NCI-H226 (cell line): ENCODE measurements around the gene DNAI1.

Experiments used
- DNase-seq: peaks from one replicate; pipeline ENCODE4 v3.0.0-alpha.2; 2015

DNAI1 gene

DNA sequence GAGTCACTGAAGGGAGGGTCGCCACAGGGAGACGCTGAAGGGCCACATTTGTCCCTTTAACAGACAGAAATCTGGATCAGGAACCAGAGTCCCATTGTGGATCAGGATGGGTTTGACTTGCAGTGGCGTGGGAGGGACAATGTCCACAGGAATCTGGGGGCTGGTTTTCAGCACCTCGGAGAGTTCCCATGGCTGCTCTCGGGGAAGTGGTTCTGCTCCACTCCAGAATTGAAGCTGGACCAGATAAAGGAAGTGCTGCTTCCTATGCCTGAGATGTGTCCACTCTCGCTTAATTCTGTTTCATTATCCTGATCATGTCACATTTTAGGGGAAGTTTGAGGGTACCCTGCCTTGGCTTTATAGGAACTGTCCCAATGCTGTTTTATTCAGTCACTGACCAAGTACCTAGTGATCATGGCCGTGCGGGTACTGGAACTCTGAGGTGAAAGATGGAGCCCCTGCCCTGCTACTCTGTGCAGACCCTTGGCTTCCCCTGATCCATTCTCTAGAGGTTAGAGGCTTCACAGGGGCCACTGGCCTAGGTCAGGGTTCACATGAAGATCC is 35.4 kb downstream of the DNAI1 start:
- peak; percentile 18 for DNase-seq

DNA sequence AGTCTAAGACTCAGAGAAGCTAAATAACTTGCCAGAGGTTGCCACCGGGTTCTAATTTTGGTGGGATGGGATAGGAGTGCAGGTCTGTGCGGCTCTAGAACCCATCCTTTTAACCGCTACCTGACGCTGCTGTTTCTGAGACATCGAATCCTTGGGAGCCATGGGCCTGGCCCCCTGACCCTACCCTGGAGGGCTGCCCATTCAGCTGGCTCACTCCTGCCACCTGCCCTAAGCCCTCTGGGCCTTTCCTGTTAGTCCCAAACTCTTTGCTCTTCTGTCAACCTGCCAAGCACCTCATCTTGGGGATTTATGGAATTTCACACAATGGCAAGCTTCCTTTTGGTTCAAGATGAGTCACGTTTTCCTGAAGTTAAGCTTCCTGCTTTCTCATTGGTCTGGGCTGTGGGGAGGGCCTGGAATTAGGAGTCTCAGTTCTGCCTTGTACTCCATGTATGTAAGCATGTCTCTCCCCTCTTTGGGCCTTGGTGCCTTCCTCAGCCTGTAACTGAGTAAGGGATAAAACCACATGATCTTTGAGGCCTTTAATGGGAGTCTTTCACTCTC is 37.6 kb downstream of the DNAI1 start:
- peak; percentile 42 for DNase-seq

DNA sequence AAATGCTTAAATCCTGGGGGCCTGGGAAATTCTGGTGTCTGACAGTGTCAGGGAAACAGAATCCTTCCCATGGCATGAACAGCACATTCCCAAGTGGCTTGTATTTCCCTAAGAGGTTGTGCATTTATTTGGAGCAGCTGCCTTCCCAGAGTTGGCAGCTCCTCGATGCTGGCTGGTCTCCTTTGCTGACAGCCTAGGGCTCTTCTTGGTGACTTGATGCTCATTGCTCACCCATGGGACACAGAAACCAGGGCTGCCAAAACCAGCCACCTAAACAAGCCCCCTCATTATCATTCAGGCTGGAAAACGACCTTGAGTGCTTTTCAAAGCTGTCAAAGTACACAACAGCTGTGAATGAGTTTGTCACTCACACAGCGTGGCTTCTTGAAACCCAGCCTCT is 39.9 kb downstream of the DNAI1 start:
- no peak for DNase-seq

DNA sequence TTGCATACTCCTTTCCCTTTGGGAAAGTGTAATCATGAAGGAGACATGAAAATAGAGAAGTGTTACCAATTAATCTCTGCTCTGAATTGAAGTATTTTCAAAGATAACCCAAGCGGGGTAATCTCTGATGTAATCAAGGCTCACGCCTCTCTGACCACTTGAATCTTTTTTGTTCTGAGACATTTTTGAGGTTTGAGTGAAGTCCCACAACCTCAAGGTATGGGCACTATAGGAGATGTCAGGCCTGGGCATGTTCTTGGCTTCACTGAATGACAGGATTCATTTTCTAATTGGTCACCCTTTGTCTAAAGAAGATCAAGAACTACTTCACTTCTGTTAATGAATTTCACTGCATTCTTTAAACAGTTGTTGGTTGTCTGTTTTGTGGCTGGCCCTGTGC is 40.5 kb downstream of the DNAI1 start:
- no peak for DNase-seq

DNA sequence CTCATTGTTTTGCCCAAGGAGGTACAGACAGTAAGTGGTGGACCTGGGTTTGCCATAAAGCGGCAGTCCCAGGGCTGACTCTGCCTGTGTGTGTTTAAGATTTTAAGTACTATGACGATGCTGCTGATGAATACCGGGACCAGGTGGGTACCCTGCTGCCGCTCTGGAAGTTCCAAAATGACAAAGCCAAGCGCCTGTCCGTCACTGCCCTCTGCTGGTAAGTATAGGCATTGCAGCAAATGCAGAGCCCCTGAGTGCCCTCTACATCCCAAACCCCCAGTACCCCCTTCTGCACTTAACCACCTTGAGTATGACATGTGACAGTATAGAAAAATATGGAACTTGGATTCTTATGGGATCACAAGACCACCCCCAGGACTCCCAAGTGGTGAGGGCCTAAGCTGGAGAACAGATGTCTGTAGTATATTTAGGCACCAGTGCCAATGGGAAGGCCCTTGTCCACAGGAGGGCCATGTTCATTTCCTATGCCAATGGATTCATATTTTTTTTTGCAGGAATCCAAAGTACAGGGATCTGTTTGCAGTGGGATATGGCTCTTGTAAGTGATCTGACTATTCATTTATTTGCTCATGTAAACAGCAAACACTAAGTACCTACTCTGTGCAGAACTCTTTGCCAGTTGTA is 42.1 kb downstream of the DNAI1 start:
- DNase-seq: no peak

- DNase-seq: no peak
Observed at GRCh38 chr9:34501372-34501771, 42.8 kb downstream of the DNAI1 start.

GRCh38 chr9:34501889-34502425 is 43.4 kb downstream of the DNAI1 start:
- peak; percentile 2 for DNase-seq

- no peak for DNase-seq
Observed at GRCh38 chr9:34502471-34502870, 43.9 kb downstream of the DNAI1 start.

- DNase-seq: no peak
Observed at GRCh38 chr9:34502891-34503290, 44.3 kb downstream of the DNAI1 start.

- no peak for DNase-seq
Observed at GRCh38 chr9:34503406-34503805, 44.8 kb downstream of the DNAI1 start.

DNA sequence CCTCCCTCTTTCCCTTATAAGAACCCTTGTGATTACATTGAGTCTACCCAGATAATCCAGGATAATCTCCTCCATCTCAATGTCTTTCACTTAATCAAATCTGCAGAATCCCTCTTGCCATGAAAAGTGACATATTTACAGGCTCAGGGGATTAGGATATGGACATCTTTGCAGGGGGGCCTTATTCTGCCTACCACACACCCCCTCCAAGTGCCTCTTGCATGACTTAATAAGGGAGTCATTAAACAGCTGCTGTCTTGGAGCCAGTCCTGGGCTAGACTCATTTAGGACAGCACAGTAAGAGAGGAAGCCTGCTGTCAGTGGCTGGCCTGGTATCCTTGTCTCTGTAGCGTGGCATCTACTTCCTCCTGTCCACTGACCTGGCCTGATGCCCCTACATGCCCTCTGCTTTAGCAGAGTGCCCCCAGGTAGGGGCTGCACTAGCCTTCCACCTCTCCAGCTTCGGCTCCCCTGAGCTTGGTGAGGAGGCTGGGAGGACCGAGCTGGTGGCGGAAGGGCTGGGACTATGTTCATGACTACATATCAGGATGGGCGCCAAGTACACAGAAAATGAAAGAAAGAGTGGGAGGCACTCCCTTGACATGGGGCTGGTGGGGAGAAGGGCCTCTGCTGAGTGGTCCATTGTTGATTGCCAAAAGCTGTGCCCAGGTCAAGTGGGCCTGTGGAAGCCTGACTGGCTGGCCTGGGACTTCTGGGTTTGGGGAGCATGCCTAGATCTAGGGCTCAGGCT is 46.9 kb downstream of the DNAI1 start:
- DNase-seq: no peak

- no peak for DNase-seq
Observed at GRCh38 chr9:34506623-34507022, 48.0 kb downstream of the DNAI1 start.

- no peak for DNase-seq
Observed at GRCh38 chr9:34507556-34507955, 49.0 kb downstream of the DNAI1 start.

GRCh38 chr9:34507966-34508365 is 49.4 kb downstream of the DNAI1 start:
- no peak for DNase-seq

DNA sequence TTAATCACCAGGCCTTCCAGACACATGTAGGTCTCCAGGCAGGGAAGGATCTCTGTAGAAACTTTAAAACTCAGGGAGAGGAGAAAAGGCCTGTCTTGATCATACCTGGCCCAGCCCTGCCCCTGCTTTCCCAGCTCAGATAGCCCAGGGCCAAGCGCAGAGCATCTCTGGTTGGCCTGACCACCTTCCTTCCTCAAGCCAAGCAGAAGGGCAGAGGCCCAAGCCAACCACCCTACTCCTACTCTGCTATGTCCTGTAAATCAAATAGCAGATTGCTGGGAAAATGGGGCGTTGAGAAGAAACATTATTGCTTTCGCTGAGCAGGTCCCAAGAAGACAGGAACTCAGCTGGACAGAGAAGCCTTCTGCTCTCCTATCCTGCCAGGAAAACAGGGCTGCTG is 49.9 kb downstream of the DNAI1 start:
- DNase-seq: no peak

GRCh38 chr9:34508951-34509350 is 50.3 kb downstream of the DNAI1 start:
- no peak for DNase-seq

DNA sequence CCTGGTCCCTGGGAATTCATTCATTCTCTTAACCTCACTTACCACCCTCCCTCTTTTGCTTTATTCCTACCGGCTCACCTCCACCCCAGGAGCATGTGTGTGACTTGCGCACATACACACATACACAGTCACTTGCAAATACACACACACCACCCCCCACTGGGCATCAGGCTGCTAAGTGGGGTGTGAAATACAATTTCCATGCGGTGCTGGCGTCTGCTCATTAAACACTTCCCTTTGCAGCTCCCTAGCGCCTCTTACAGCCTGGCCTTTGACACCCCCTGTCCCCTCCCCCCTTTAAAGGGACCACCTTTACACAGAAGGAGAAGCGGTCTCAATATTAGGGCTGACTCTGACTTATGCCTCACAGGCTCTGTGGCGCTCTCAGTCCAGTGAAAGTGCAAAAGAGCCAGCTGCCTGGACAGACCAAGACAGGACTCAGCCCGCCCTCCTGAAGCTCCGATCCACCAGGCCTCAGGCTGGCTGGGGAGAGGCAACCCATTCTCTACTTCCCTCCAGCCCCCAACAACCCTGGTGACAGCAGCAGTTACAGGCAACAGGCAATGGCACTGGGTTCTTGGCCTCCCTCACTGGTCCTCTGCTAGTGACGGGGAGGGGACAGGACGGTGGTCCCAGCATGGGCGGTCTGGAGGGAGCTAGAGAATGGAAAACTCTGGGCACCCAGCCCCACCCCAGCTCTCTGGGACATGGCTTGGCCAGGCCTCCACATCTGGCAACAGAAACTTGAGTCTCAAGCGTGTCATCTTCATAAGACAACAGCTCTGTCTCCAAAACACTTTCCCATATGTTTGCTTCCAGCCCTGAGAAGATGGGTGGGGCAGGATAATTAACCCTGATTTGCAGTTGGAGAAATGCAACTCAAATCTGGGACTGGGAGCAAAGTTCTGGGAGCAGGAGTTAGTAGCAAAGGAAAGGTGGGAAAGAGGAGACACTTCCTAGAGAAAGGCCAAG is 52.2 kb downstream of the DNAI1 start:
- no peak for DNase-seq

GRCh38 chr9:34512131-34513078 is 53.8 kb downstream of the DNAI1 start:
- no peak for DNase-seq

DNA sequence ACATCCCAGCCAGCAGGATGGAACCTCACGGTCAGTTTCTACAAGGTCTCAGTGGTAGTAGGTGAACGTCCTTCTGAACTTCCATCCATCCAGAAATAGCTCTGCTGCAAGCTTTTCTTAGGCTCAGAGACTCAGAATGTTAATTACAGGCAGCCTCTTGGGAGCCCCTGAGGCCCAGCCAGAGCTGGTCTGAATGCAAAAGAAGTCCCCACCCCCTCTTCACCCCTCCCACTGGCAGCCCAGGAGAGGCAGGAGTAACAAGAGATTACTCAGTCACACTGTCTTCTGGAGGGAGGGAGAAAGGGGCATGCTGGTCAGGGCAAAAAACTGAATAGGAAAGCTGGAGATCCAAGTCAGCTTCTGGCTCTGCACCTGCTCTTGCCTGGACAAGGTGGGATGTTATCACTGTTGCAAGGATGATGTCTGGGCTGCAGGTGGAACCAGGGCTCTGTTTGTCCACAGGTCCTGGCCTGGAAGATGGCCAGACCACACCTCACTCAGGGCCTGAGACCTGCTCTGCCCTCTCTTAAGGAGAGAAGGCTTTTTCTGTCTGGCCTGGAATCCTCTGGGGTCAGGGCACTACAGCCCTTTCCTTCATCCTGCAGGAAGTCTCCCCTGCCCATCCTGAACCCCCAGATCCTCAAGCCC is 55.1 kb downstream of the DNAI1 start:
- DNase-seq: no peak

- DNase-seq: no peak
Observed at GRCh38 chr9:34514401-34514800, 55.8 kb downstream of the DNAI1 start.

GRCh38 chr9:34514816-34515215 is 56.2 kb downstream of the DNAI1 start:
- no peak for DNase-seq
